K562 (cell line): ENCODE results near the gene PDK1. TPM values are rescaled to one million over a fixed set of nuclear protein-coding genes. Genes with fewer than 3 reads are reported as not detected.
A peak's percentile ranks its signal among the peaks of the same experiment; 100 is the strongest.

Source experiments
- ARID4B ChIP-seq: sonication (generic); formaldehyde crosslinking; IDR thresholded peaks from 2 replicates; pipeline ENCODE4 v1.8.0; 2022; ENCODE audit warnings: mild to moderate bottlenecking, missing genetic modification reagents
- DACH1 ChIP-seq: fragments of 450-650 bp; IDR thresholded peaks from 2 replicates; pipeline ENCODE4 v1.6.1; 2018; ENCODE audit not compliant: partially characterized antibody
- E2F3 ChIP-seq: fragments of 250-450 bp; sonication (Bioruptor Pico); IDR thresholded peaks from 2 replicates; pipeline ENCODE4 v1.4.0; 2020; ENCODE audit warnings: mild to moderate bottlenecking
- ETV5 ChIP-seq: sonication (generic); formaldehyde crosslinking; IDR thresholded peaks from 2 replicates; pipeline ENCODE4 v1.4.0; 2020; ENCODE audit warnings: low read depth, mild to moderate bottlenecking, missing genetic modification reagents
- JUND ChIP-seq, 2 experiments: IDR thresholded peaks; 2 replicates in 1 of 2; 3 replicates in 1 of 2; pipeline ENCODE4 v1.6.1; 2011; ENCODE audit warnings: borderline replicate concordance in 2 of 2, low read depth in 2 of 2, low read length in 2 of 2, improper control_type of control experiment in 1 of 2, missing biosample characterization in 1 of 2, missing genetic modification characterization in 1 of 2, missing genetic modification reagents in 1 of 2
- SIN3B ChIP-seq: fragments of 450-650 bp; IDR thresholded peaks from 2 replicates; pipeline ENCODE4 v1.6.1; 2017; ENCODE audit warnings: low read depth, mild to moderate bottlenecking, moderate library complexity
- polyA plus RNA-seq, 8 experiments: library from polyadenylated mRNA; depleted of rRNA in 4 of 8; stranded (reverse) in 5 of 8; unstranded in 3 of 8; fragments of >200 nt; fragmentation: Nextera tagmentation in 2 of 8; fragmentation: Illumina TruSeq in 1 of 8; extraction: Ambion mirVana in 2 of 8; extraction: Trizol in 1 of 8; gene quantifications; 2 replicates each; pipeline versions ENCODE4 v1.2.1 to v1.2.3, GENCODE V29; 2011 to 2014; ENCODE audit warnings: inconsistent platforms in 1 of 8, missing spikeins in 1 of 8
- total RNA-seq, 7 experiments: library from RNA; depleted of rRNA in 6 of 7; stranded (reverse); fragments of >200 nt in 6 of 7; fragmentation: Illumina TruSeq in 2 of 7; extraction: Trizol in 2 of 7; gene quantifications; 2 replicates each; pipeline versions ENCODE4 v1.2.1 to v1.2.3, GENCODE V29; 2011 to 2021; ENCODE audit warnings: low replicate concordance in 1 of 7
- TF ChIP-seq, protein P1 (sequence below), 3 experiments: fragments of 200-800 bp in 1 of 3; fragments of 250-450 bp in 1 of 3; fragments of 450-650 bp in 1 of 3; sonication (Bioruptor Pico) in 1 of 3; sonication (Bioruptor generic) in 1 of 3; formaldehyde crosslinking in 1 of 3; IDR thresholded peaks; 2 replicates each; pipeline versions ENCODE4 v1.6.1 to v1.8.0; 2016 to 2022; ENCODE audit warnings: mild to moderate bottlenecking in 2 of 3, missing genetic modification characterization in 2 of 3, missing compliant biosample characterization in 1 of 3, moderate library complexity in 1 of 3

The PDK1 gene
- total and polyA plus RNA-seq, 9 of the 15 experiments (the other 6 are each of a cell fraction or from before 2014, with no cell fraction given): 3.5 to 176 (median 13.9) TPM

- TF ChIP-seq ARID4B (CRISPR knock-in tag) (peak; percentile 81; the same call in 1 of the 2 replicates), JUND (IDR thresholded peaks at IDR 0.05; ENCODE audit: borderline replicate concordance, low read depth, low read length) (no peak), JUND (tag; IDR thresholded peaks at IDR 0.05; ENCODE audit: borderline replicate concordance, low read depth, low read length) (peak; percentile 13; the same call in 1 of the 3 replicates), SIN3B (0 out of 2 replicates have a peak, but pooled peaks have one; percentile 45), DACH1 (peak; percentile 73), E2F3 (peak; percentile 27; the same call in 1 of the 2 replicates), ETV5 (CRISPR knock-in tag) (0 out of 2 replicates have a peak, but pooled peaks have one; percentile 29)
- TF ChIP-seq, protein P1, sequence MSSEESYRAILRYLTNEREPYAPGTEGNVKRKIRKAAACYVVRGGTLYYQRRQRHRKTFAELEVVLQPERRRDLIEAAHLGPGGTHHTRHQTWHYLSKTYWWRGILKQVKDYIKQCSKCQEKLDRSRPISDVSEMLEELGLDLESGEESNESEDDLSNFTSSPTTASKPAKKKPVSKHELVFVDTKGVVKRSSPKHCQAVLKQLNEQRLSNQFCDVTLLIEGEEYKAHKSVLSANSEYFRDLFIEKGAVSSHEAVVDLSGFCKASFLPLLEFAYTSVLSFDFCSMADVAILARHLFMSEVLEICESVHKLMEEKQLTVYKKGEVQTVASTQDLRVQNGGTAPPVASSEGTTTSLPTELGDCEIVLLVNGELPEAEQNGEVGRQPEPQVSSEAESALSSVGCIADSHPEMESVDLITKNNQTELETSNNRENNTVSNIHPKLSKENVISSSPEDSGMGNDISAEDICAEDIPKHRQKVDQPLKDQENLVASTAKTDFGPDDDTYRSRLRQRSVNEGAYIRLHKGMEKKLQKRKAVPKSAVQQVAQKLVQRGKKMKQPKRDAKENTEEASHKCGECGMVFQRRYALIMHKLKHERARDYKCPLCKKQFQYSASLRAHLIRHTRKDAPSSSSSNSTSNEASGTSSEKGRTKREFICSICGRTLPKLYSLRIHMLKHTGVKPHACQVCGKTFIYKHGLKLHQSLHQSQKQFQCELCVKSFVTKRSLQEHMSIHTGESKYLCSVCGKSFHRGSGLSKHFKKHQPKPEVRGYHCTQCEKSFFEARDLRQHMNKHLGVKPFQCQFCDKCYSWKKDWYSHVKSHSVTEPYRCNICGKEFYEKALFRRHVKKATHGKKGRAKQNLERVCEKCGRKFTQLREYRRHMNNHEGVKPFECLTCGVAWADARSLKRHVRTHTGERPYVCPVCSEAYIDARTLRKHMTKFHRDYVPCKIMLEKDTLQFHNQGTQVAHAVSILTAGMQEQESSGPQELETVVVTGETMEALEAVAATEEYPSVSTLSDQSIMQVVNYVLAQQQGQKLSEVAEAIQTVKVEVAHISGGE (CRISPR knock-in tag; IDR thresholded peaks at IDR 0.05): peak in 2 of 3 experiments; percentile 41 to 79; a peak in 3 of 6 replicates
Measured at GRCh38 chr2:172556284-172557033, 569 bp downstream of the PDK1 start (continued).
